RWPE2 (cell line): ENCODE results near the gene GRIA4.

Experiments
- ATAC-seq: fragments of 200-7000 bp; cut with Tn5 transposase; 3 replicates; pipeline ENCODE4 v1.9.1; 2021; ENCODE audit warnings: low read depth
- DNase-seq: peaks from one replicate; pipeline ENCODE4 v3.0.0-alpha.2; 2020; ENCODE audit warnings: low spot score
- H3K27ac ChIP-seq: fragments of 450-650 bp; 2 replicates; pipeline ENCODE4 v1.5.1; 2017; ENCODE audit warnings: mild to moderate bottlenecking; ENCODE audit not compliant: poor library complexity, severe bottlenecking
- H3K27me3 ChIP-seq: fragments of 250-450 bp; sonication (Bioruptor Pico); 2 replicates; pipeline ENCODE4 v1.5.1; 2021; ENCODE audit warnings: mild to moderate bottlenecking, moderate library complexity; ENCODE audit not compliant: insufficient read depth, poor library complexity, severe bottlenecking
- H3K36me3 ChIP-seq: fragments of 250-450 bp; sonication (Bioruptor Pico); 2 replicates; pipeline ENCODE4 v1.5.1; 2020; ENCODE audit warnings: low read depth, mild to moderate bottlenecking, moderate library complexity
- H3K4me1 ChIP-seq: fragments of 250-450 bp; sonication (Bioruptor Pico); 2 replicates; pipeline ENCODE4 v1.5.1; 2021; ENCODE audit warnings: mild to moderate bottlenecking, moderate library complexity; ENCODE audit not compliant: insufficient read depth, poor library complexity, severe bottlenecking
- H3K4me3 ChIP-seq: fragments of 250-450 bp; sonication (Bioruptor Pico); 2 replicates; pipeline ENCODE4 v1.5.1; 2021; ENCODE audit warnings: mild to moderate bottlenecking, moderate library complexity; ENCODE audit not compliant: severe bottlenecking
- H3K9me3 ChIP-seq: fragments of 250-450 bp; sonication (Bioruptor Pico); 2 replicates; pipeline ENCODE4 v1.5.1; 2021; ENCODE audit warnings: mild to moderate bottlenecking, moderate library complexity; ENCODE audit not compliant: severe bottlenecking
- TF ChIP-seq, protein P1 (sequence below): fragments of 450-650 bp; IDR thresholded peaks from one replicate; pipeline ENCODE4 v1.5.1; 2017; ENCODE audit warnings: mild to moderate bottlenecking, moderate library complexity; ENCODE audit not compliant: poor library complexity, severe bottlenecking

GRIA4 gene

DNA sequence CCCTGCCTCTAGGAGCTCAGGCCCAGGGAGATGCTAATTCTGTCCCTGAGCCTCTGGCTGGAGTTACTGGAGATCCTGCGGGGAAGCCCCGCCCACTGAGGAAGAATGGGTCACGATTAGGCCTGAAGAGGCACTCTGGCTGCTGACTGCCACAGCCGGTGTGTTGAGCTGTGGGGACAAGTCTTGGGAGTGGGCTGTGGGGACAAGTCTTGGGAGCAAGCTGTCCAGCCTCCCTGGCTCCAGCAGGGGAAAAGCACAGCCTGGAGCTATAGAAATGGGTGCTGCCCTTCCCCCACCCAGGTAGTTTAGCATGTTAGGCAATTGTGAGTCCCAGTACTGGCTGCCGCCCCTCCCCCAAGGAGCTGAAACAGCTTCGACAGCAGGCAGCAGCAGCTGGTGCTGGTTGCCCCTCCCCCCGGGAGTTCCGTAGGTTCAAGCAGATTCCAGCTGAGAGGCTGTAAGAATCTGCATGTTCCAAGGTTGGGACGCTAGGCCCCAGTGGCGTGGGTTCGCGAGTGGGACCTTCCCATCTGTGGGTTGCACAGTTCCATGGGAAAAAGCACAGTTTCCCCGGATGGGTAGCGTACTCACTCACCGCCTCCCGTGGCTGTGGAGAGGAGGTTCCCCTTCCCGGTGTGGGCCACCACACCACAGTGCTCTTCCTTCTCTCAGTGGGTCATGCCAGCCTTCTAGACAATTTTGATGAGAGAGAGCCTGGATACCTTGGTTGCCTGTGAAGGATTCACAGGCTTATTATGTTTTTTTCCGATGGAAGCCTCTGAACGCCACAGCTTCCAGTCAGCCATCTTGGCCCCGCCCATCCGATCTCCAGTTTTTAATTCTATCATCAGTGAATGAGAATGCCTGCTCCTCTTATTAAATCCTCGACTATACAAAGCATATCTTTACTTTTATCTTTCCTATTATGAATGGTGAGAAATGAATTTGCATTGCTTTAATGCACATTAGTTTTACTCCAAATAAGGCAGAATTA is 350.7 kb downstream of the GRIA4 start:
- ATAC-seq = no peak
- H3K4me3 ChIP-seq = no peak overlapping the region
- no peaks in the 10 kb centered on the region for H3K36me3 ChIP-seq
- H3K9me3 ChIP-seq = no peaks in the 10 kb centered on the region
- TF ChIP-seq, protein P1, sequence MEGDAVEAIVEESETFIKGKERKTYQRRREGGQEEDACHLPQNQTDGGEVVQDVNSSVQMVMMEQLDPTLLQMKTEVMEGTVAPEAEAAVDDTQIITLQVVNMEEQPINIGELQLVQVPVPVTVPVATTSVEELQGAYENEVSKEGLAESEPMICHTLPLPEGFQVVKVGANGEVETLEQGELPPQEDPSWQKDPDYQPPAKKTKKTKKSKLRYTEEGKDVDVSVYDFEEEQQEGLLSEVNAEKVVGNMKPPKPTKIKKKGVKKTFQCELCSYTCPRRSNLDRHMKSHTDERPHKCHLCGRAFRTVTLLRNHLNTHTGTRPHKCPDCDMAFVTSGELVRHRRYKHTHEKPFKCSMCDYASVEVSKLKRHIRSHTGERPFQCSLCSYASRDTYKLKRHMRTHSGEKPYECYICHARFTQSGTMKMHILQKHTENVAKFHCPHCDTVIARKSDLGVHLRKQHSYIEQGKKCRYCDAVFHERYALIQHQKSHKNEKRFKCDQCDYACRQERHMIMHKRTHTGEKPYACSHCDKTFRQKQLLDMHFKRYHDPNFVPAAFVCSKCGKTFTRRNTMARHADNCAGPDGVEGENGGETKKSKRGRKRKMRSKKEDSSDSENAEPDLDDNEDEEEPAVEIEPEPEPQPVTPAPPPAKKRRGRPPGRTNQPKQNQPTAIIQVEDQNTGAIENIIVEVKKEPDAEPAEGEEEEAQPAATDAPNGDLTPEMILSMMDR = no peak
- H3K27ac ChIP-seq = no peak overlapping the region
- no peak for DNase-seq
- H3K27me3 ChIP-seq = no peaks in the 10 kb centered on the region
- no peaks in the 10 kb centered on the region for H3K4me1 ChIP-seq

GRCh38 chr11:105968021-105968697 is 358.3 kb downstream of the GRIA4 start:
- H3K4me1 ChIP-seq = no peaks in the 10 kb centered on the region
- TF ChIP-seq, protein P1 = no peak

GRCh38 chr11:105969756-105970155 is 359.9 kb downstream of the GRIA4 start:
- TF ChIP-seq, protein P1 = no peak
- no peak overlapping the region for H3K4me3 ChIP-seq
- H3K27ac ChIP-seq = no peak overlapping the region
- ATAC-seq (no peak), DNase-seq (no peak)
- H3K36me3 ChIP-seq = no peaks in the 10 kb centered on the region
- no peaks in the 10 kb centered on the region for H3K4me1 ChIP-seq
- H3K27me3 ChIP-seq = no peaks in the 10 kb centered on the region
- no peaks in the 10 kb centered on the region for H3K9me3 ChIP-seq

More at GRCh38 chr11:105968021-105968697, 358.3 kb downstream of the GRIA4 start:
- Histone ChIP-seq H3K9me3 (no peaks in the 10 kb centered on the region), H3K27me3 (no peaks in the 10 kb centered on the region), H3K36me3 (no peaks in the 10 kb centered on the region), H3K4me3 (no peak overlapping the region), H3K27ac (no peak overlapping the region)
- peak; percentile 96 for ATAC-seq
- no peak for DNase-seq

DNA sequence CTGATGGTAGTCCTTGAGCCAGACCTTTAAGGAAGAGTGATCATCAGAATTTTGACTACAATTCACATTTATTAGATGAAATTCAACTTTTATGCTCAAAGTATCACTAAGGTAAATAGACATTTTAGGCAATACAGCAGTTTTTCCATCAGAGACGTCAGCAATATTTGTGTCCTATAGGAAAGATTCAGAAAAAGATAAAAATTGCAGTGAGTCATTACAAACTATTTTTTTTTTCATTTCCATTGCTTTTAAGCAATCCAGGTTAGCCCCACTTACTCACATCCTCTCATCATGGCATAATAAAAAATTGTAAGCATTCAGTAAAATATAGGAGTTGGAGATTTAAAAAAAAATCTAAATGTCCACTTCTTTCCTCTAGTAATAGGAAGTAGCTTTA is 365.3 kb downstream of the GRIA4 start:
- no peak overlapping the region for H3K4me3 ChIP-seq
- H3K4me1 ChIP-seq = peaks cover 11% of the 10 kb centered on the region
- H3K9me3 ChIP-seq = no peaks in the 10 kb centered on the region
- TF ChIP-seq, protein P1 = no peak
- H3K27ac ChIP-seq = peak overlapping the region; percentile 35
- ATAC-seq = peak; percentile 74
- no peak for DNase-seq
- no peaks in the 10 kb centered on the region for H3K27me3 ChIP-seq
- H3K36me3 ChIP-seq = no peaks in the 10 kb centered on the region
